Measurements from ENCODE around the gene MEIOB.

Gene MEIOB

DNA sequence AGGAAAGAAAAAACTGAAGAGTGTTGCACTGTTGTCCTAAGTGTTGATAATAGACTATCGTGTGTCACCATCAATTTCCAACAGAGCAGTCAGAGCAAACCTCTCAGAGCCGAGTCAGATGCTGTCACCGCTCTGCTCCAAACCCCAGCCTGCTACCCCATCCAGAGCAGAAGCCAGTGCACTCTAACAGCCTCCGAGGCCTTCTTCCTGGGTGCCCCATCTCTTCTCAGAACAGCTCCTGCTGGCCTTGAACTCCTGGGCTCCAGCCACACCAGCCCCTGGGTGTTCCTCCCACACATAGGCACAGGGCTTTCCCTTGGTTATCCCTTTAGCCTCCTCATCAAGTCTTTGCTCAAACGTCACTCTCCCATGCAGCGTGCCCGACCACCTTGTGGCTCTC lies 21.0 kb downstream of the MEIOB start:
- no peak for TF ChIP-seq POLR2A (IDR thresholded peaks at IDR 0.05; ENCODE audit: low read length)
- no peak for TF ChIP-seq GATA1 (IDR thresholded peaks at IDR 0.05; ENCODE audit: low read depth, low read length)
- no peak for DNase-seq

DNA sequence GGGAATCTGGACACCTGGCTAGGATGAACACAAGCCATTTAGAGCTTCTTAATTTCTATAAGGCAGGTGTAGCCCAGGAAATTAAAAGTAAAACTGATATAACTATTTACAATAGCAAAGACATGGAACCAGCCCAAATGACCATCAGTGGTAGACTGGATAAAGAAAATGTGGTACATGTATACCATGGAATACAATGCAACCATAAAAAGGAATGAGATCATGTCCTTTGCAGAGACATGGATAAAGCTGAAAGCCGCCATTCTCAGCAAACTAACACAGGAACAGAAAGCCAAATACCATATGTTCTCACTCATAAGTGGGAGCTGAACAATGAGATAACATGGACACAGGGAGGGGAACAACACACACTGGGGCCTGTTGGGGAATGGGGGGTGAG lies 25.5 kb downstream of the MEIOB start:
- no peak for DNase-seq
- TF ChIP-seq GATA1 (IDR thresholded peaks at IDR 0.05; ENCODE audit: low read depth, low read length) (no peak), POLR2A (IDR thresholded peaks at IDR 0.05; ENCODE audit: low read length) (no peak)

DNA sequence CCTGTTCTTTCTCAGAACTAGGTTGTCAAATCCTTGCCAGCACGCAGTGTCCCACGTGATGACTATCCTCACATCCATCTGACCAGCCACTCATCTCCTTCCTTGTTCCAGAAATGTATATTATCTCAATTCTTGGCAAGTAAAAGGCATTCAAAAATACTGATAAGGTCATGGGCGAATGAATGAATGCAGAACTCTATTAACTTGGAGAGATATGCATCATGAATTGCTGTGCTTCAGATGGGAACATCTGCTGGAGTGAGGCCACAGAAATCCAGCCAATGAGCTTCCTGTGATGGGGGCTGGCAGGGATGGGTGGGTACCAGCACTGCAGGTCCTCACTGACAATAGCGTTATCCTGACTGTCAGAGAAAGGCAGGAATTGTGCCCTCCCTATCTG lies 26.0 kb downstream of the MEIOB start:
- no peak for DNase-seq
- TF ChIP-seq GATA1 (IDR thresholded peaks at IDR 0.05; ENCODE audit: low read depth, low read length), result no peak
- TF ChIP-seq POLR2A (IDR thresholded peaks at IDR 0.05; ENCODE audit: low read length), result no peak

DNA sequence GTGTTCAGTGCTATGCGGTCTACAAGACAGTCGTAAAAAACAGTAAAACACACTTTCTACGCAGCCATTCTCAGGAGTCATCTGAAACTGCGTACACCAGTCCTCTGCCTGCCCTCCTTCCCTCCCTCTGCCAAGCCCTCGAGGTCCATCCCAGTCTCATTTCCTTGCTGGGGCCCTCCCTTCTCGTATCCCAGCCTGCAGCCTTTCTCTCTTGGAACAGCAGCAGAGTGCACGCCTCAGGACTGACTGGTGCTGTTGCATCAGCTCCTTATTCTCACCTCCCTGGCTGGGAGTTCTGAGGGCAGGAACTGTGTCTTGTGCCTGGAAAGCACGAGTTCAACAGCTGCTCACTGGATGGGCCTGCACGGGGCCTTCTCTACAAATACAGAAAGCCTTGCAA lies 32.4 kb downstream of the MEIOB start:
- TF ChIP-seq GATA1 (IDR thresholded peaks at IDR 0.05; ENCODE audit: low read depth, low read length) (no peak), POLR2A (IDR thresholded peaks at IDR 0.05; ENCODE audit: low read length) (no peak)
- no peak for DNase-seq

DNA sequence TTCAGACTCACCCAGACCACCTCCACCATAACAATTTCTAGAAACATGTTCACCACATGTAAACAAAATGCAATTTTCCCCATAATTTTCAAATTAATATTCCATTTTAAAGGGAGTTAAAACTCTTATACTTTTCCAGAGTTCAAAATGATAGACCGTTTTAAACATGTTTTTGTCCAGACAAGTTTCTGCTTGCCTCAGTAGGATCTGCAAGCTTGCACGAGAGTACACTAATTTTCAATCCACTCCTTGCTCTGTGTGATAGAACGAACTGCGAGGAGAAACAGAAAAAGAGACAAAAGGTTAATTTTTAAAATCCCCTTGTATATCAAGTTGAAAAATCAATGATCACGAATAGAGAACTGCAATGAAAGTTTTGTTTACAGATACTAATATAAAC lies 37.9 kb downstream of the MEIOB start:
- TF ChIP-seq POLR2A (IDR thresholded peaks at IDR 0.05; ENCODE audit: low read length) (no peak), GATA1 (IDR thresholded peaks at IDR 0.05; ENCODE audit: low read depth, low read length) (no peak)

GRCh38 chr16:1832838-1833454 lies 39.0 kb downstream of the MEIOB start:
- TF ChIP-seq POLR2A (IDR thresholded peaks at IDR 0.05; ENCODE audit: low read length) (peak; percentile 68), GATA1 (IDR thresholded peaks at IDR 0.05; ENCODE audit: low read depth, low read length) (peak; percentile 68)
- DNase-seq, result peak; percentile 89 to 97

More for the DNA sequence above, 37.9 kb downstream of the MEIOB start:
- no peak for DNase-seq

DNA sequence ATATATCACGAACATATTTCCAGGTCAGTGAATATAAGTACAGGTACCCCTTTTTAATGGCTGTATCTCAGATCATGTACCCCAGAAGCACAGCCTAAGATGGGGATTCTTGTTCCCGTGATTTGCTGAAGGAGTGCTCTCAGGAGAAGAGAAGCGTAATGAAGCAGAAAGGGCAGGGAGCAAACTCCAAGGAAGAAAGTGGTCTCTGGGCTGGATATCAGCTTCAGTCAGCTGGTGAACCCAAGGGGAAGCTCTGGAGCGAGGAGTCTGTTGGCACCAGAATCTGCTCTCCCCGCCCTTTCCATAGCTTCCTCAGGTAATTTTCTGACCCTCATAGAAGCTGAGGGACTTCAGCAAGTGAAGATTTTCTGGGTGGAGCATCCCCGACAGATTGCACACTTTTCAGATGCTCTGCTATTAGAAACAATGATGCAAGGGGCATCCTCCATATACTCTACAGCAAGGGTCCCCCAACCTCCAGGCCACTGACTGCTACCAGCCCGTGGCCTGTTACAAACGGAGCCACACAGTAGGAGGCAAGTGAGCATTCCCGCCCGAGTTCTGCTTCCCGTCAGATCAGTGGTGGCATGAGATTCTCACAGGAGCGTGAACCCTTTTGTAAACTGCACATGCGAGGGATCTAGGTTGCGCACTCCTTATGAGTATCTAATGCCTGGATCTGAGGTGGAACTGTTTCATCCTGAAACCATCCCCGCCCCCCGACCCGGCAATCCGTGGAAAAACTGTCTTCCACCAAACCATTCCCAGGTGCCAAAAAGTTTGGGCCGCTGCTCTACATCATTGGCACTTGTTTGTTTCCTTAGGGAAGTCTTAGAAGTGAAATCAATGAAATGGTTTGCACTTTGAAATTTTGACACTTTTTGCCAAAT lies 40.5 kb downstream of the MEIOB start:
- TF ChIP-seq POLR2A (IDR thresholded peaks at IDR 0.05; ENCODE audit: low read length) (no peak), GATA1 (IDR thresholded peaks at IDR 0.05; ENCODE audit: low read depth, low read length) (no peak)

GRCh38 chr16:1830213-1830612 lies 41.8 kb downstream of the MEIOB start:
- no peak for DNase-seq
- TF ChIP-seq GATA1 (IDR thresholded peaks at IDR 0.05; ENCODE audit: low read depth, low read length), result no peak
- no peak for TF ChIP-seq POLR2A (IDR thresholded peaks at IDR 0.05; ENCODE audit: low read length)

More for the DNA sequence above, 40.5 kb downstream of the MEIOB start:
- no peak for DNase-seq

DNA sequence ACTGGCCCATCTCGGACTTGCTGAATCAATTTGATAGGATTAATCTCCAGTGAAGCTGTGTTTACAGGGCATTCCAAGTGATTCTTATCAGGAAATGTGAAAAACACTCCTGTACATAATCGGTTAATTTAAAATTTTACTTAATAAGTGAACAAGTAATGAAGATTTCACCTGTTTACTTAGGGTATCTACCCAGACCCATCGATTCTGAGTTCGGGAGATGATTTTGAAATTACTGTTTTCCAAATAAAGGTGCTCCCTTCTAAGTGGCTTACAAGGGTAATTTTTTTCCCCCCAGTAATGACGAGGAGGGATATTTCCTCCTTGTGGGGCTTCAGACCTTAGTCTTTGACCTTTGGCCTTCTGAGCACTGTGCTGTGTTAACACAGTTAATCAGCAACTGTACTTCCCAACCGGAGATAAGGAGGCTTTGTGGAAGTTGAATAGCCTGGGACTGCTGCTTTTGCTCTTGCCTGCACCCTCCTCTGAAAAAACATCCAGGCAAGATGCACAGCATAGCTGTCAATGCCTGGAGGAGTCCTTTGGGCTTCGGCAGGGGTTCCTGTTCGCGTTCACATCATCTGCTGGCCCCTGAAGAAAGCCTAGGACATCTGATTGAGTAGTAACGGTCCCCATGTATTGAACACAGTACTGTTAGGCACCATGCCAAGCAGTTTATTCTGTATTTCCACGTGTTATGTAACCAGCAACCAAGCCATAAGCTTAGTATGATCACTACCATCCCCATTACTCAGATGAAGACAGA lies 43.1 kb downstream of the MEIOB start:
- no peak for TF ChIP-seq POLR2A (IDR thresholded peaks at IDR 0.05; ENCODE audit: low read length)
- no peak for TF ChIP-seq GATA1 (IDR thresholded peaks at IDR 0.05; ENCODE audit: low read depth, low read length)

GRCh38 chr16:1826691-1827573 lies 45.0 kb downstream of the MEIOB start, which contains the start of the genes FAHD1 and HAGH:
FAHD1 (plus strand) TSS chr16:1827206; CDS start chr16:1827239, 33 bp downstream.
HAGH (minus strand) TSS chr16:1826825; CDS start chr16:1826787, 38 bp downstream.
- TF ChIP-seq GATA1 (IDR thresholded peaks at IDR 0.05; ENCODE audit: low read depth, low read length), result no peak
- peak; percentile 83 for TF ChIP-seq POLR2A (IDR thresholded peaks at IDR 0.05; ENCODE audit: low read length)
- DNase-seq, result peak; percentile 97 to 98

More for the DNA sequence above, 43.1 kb downstream of the MEIOB start:
- no peak for DNase-seq

- DNase-seq, result peak; percentile 90 to 93
Observed at GRCh38 chr16:1825864-1826690, 45.9 kb downstream of the MEIOB start.

GRCh38 chr16:1825381-1825863 lies 46.5 kb downstream of the MEIOB start:
- no peak for DNase-seq
- TF ChIP-seq GATA1 (IDR thresholded peaks at IDR 0.05; ENCODE audit: low read depth, low read length) (no peak), POLR2A (IDR thresholded peaks at IDR 0.05; ENCODE audit: low read length) (no peak)

More at GRCh38 chr16:1825864-1826690, 45.9 kb downstream of the MEIOB start:
- TF ChIP-seq POLR2A (IDR thresholded peaks at IDR 0.05; ENCODE audit: low read length) (no peak), GATA1 (IDR thresholded peaks at IDR 0.05; ENCODE audit: low read depth, low read length) (no peak)

Measured in erythroblast (primary cell).